Osteocyte (in vitro differentiated cells): ENCODE data around the gene RP9. TPM values are rescaled to one million over a fixed set of nuclear protein-coding genes. Genes with fewer than 3 reads are reported as not detected.
A peak's percentile ranks its signal among the peaks of the same experiment; 100 is the strongest.

Experiments
- DNase-seq: peaks from one replicate; pipeline ENCODE4 v3.0.0; 2021; ENCODE audit warnings: mixed read lengths; ENCODE audit not compliant: unreplicated experiment; ENCODE audit errors: extremely low spot score
- H3K27ac Mint-ChIP-seq: one replicate; pipeline ENCODE4 v1.8.0; 2021; ENCODE audit warnings: mild to moderate bottlenecking, mixed read lengths; ENCODE audit not compliant: unreplicated experiment
- H3K27me3 Mint-ChIP-seq: one replicate; pipeline ENCODE4 v1.8.0; 2021; ENCODE audit warnings: mixed read lengths; ENCODE audit not compliant: unreplicated experiment
- H3K36me3 Mint-ChIP-seq: one replicate; pipeline ENCODE4 v1.8.0; 2021; ENCODE audit warnings: mixed read lengths; ENCODE audit not compliant: unreplicated experiment
- H3K4me1 Mint-ChIP-seq: one replicate; pipeline ENCODE4 v1.8.0; 2021; ENCODE audit warnings: mixed read lengths; ENCODE audit not compliant: unreplicated experiment
- H3K4me3 Mint-ChIP-seq: one replicate; pipeline ENCODE4 v1.8.0; 2021; ENCODE audit warnings: mild to moderate bottlenecking, moderate library complexity, mixed read lengths; ENCODE audit not compliant: unreplicated experiment
- H3K9me3 Mint-ChIP-seq: one replicate; pipeline ENCODE4 v1.8.0; 2021; ENCODE audit warnings: mixed read lengths; ENCODE audit not compliant: unreplicated experiment
- CTCF ChIP-seq: fragments of 200-600 bp; sonication (generic); IDR thresholded peaks from 2 replicates; pipeline ENCODE4 v1.5.0; 2021; ENCODE audit warnings: antibody characterized with exemption, mild to moderate bottlenecking, moderate library complexity
- long read RNA-seq: library from polyadenylated mRNA; unstranded; transcript quantifications from one replicate; pipeline ENCODE4 v2.0.0, GENCODE V29; 2021
- total RNA-seq: library from RNA; stranded (reverse); gene quantifications from 2 replicates; pipeline ENCODE4 v1.2.1, GENCODE V29; 2021

RP9 gene
- 17.9 and 18.9 TPM in 2 replicates for total RNA-seq
- long read RNA-seq, partial matches to known transcripts: 0 of 3 reads
- long read RNA-seq, other reads (novel, unspliced or antisense): 3 of 3 reads

GRCh38 chr7:33109005-33109757, at the start of gene RP9:
Gene RP9, minus strand, starts transcription at chr7:33109404. Its CDS starts 32 bp downstream, at chr7:33109372.
- H3K4me1 Mint-ChIP-seq: peaks cover 29% of the 10 kb centered on the region

DNA sequence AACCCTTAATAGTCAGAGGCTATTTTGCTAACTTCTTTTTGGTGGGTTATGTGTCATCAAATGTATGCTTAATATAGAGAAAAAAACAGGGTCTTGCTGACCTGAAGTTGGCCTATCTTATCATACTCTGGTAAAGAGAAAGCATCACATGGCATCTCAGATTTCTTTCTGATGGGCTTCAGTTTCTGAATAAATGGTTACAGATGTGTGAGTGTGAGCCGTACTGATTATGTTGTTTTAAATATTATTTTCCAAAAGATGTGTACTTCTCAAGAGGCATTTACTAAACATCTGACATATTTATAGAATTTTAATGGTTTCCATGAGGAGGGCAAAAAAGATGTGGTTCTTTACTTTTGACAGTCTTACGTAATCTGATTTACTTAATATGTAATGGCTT, 48.6 kb upstream of the RP9 start:
- no peak for TF ChIP-seq CTCF
- Mint-ChIP-seq H3K4me1 (peaks cover 30% of the 10 kb centered on the region), H3K9me3 (no peaks in the 10 kb centered on the region), H3K27ac (peak overlapping the region; percentile 86), H3K36me3 (peaks cover 27% of the 10 kb centered on the region), H3K27me3 (no peaks in the 10 kb centered on the region), H3K4me3 (peak overlapping the region; percentile 14)
- no peak for DNase-seq

More at GRCh38 chr7:33109005-33109757, at the start of gene RP9:
- Mint-ChIP-seq H3K27me3 (peaks cover 29% of the 10 kb centered on the region), H3K27ac (peak within 1 kb of the TSS; percentile 91), H3K9me3 (no peaks in the 10 kb centered on the region), H3K36me3 (no peaks in the 10 kb centered on the region), H3K4me3 (peak within 1 kb of the TSS; percentile 90)
- peak; percentile 89 for DNase-seq
- peak; percentile 71 for TF ChIP-seq CTCF

- no peak for TF ChIP-seq CTCF
- DNase-seq: no peak
- H3K27ac Mint-ChIP-seq: peak overlapping the region; percentile 86
- peak overlapping the region; percentile 20 for H3K4me3 Mint-ChIP-seq
- H3K36me3 Mint-ChIP-seq: peaks cover 27% of the 10 kb centered on the region
- no peaks in the 10 kb centered on the region for H3K9me3 Mint-ChIP-seq
- H3K27me3 Mint-ChIP-seq: no peaks in the 10 kb centered on the region
- peaks cover 30% of the 10 kb centered on the region for H3K4me1 Mint-ChIP-seq
Measured at GRCh38 chr7:33157311-33157710, 48.1 kb upstream of the RP9 start.

GRCh38 chr7:33156441-33156840, 47.2 kb upstream of the RP9 start:
- Mint-ChIP-seq H3K4me1 (peaks cover 30% of the 10 kb centered on the region), H3K27ac (peak overlapping the region; percentile 86), H3K4me3 (no peak overlapping the region), H3K27me3 (no peaks in the 10 kb centered on the region), H3K36me3 (peaks cover 22% of the 10 kb centered on the region), H3K9me3 (no peaks in the 10 kb centered on the region)
- no peak for TF ChIP-seq CTCF
- no peak for DNase-seq

DNA sequence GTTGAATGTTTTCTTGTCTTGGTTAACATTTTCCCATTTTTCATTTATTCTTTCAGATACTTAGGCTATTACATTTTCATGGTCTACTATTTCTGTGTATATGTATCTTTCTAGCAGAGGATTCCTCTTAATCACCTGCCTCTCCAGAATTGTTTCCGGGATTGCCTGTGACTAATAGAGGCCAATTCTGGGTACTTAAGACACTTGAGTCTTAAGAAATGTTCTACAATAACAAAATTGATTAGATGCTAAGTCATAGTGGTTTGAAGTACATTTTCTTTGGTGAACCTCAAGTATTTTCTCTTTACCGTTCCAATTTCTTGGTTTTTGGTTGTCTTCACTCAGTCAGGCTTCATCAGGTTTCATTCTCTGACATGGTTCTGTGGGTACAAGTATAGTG, 46.6 kb upstream of the RP9 start:
- no peak for TF ChIP-seq CTCF
- no peak overlapping the region for H3K4me3 Mint-ChIP-seq
- DNase-seq: no peak
- peaks cover 20% of the 10 kb centered on the region for H3K36me3 Mint-ChIP-seq
- H3K27ac Mint-ChIP-seq: no peak overlapping the region
- H3K9me3 Mint-ChIP-seq: no peaks in the 10 kb centered on the region
- peaks cover 30% of the 10 kb centered on the region for H3K4me1 Mint-ChIP-seq
- H3K27me3 Mint-ChIP-seq: no peaks in the 10 kb centered on the region
